Endometrial microvascular endothelial cells (primary cell): ENCODE measurements around the gene MYOT. TPM values are rescaled to one million over a fixed set of nuclear protein-coding genes. Genes with fewer than 3 reads are reported as not detected.

Source experiments
- in situ Hi-C: cut with HindIII; loops from 2 replicates; pipeline ENCODE4 v1.10.0; 2017; ENCODE audit warnings: low sequenced_read_pairs, low pct_unique_long_range_greater_than_20kb; ENCODE audit errors: inconsistent ontology term
- total RNA-seq: library from RNA; depleted of rRNA; stranded (reverse); fragments of >200 nt; gene quantifications from one replicate; pipeline ENCODE4 v1.2.3, GENCODE V29; 2015; ENCODE audit errors: inconsistent ontology term

Gene MYOT
- total RNA-seq, 1 donor from 2014 or later: not detected

- in situ Hi-C loops: no loop called here
These were observed 23.2 kb downstream of the MYOT start for GRCh38 chr5:137890845-137891244.

- in situ Hi-C loops: no loop called here
These were observed 24.2 kb downstream of the MYOT start for GRCh38 chr5:137891849-137892248.

- in situ Hi-C loops: no loop called here
These were observed 26.9 kb downstream of the MYOT start for GRCh38 chr5:137894586-137894985.

- in situ Hi-C loops: no loop called here
These were observed 28.9 kb downstream of the MYOT start for GRCh38 chr5:137896560-137896959.

GRCh38 chr5:137899493-137899892, 31.8 kb downstream of the MYOT start:
- in situ Hi-C loops: no loop called here

- in situ Hi-C loops: no loop called here
These were observed 33.6 kb downstream of the MYOT start for GRCh38 chr5:137901011-137901817.

- in situ Hi-C loops: no loop called here
These were observed 34.9 kb downstream of the MYOT start for GRCh38 chr5:137902408-137903133.

- in situ Hi-C loops: no loop called here
These were observed 47.1 kb downstream of the MYOT start for GRCh38 chr5:137914758-137915157.

- in situ Hi-C loops: no loop called here
These were observed 49.3 kb downstream of the MYOT start for GRCh38 chr5:137916923-137917322.

GRCh38 chr5:137921931-137922330, 54.3 kb downstream of the MYOT start:
- in situ Hi-C loops: no loop called here

GRCh38 chr5:137923856-137924255, 56.2 kb downstream of the MYOT start:
- in situ Hi-C loops: no loop called here

- in situ Hi-C loops: no loop called here
These were observed 65.1 kb downstream of the MYOT start for GRCh38 chr5:137932800-137933199.

- in situ Hi-C loops: no loop called here
These were observed 65.8 kb downstream of the MYOT start for GRCh38 chr5:137933491-137933911.

- in situ Hi-C loops: no loop called here
These were observed 67.5 kb downstream of the MYOT start for GRCh38 chr5:137935190-137935589.

GRCh38 chr5:137935694-137936093, 68.0 kb downstream of the MYOT start:
- in situ Hi-C loops: no loop called here

Other genes starting within 250 kb of the MYOT start
- 1.6 TPM for gene KLHL3, start 131.8 kb upstream of the MYOT start, total RNA-seq
- 6.4 TPM for gene HNRNPA0, start 113.5 kb upstream of the MYOT start, total RNA-seq
- not detected for gene PKD2L2, start 21.6 kb downstream of the MYOT start, total RNA-seq
- 6.4 TPM for gene FAM13B, start 165.2 kb downstream of the MYOT start, total RNA-seq
- gene WNT8A, start 216.2 kb downstream of the MYOT start, total RNA-seq: not detected